Transverse colon (tissue), 4 donors: Measurements from ENCODE around the gene BRD3. TPM values are rescaled to one million over a fixed set of nuclear protein-coding genes. Genes with fewer than 3 reads are reported as not detected.
"Not testable (repeated sequence)": the region's sequence is repeated elsewhere in the genome, so short reads cannot be mapped to it uniquely, and the experiment has no call there.

Source experiments
- DNase-seq: peaks from one replicate; pipeline ENCODE4 v3.0.0-alpha.2; 2019
- H3K27ac ChIP-seq, 4 donors: fragments of 200-600 bp; sonication (generic); 2 replicates each; pipeline ENCODE4 v1.5.1; 2016 to 2018; ENCODE audit warnings: inconsistent platforms in 4 of 4
- H3K27me3 ChIP-seq: fragments of 200-600 bp; sonication (generic); 2 replicates; pipeline ENCODE4 v1.5.1; 2017; ENCODE audit warnings: inconsistent platforms
- H3K36me3 ChIP-seq, 4 donors: fragments of 200-600 bp; sonication (generic); 2 replicates each; pipeline ENCODE4 v1.5.1; 2017 to 2019; ENCODE audit warnings: inconsistent platforms in 4 of 4
- H3K4me1 ChIP-seq, 4 donors: fragments of 200-600 bp; sonication (generic); 2 replicates each; pipeline ENCODE4 v1.5.1; 2017 to 2020; ENCODE audit warnings: inconsistent platforms in 4 of 4
- H3K4me3 ChIP-seq, 4 donors: fragments of 200-600 bp; sonication (generic); 1 replicate in 1 of 4; 2 replicates in 3 of 4; pipeline versions ENCODE4 v1.5.1 to v1.6.1; 2017 to 2019; ENCODE audit warnings: inconsistent platforms in 4 of 4
- H3K9me3 ChIP-seq, 2 donors: fragments of 200-600 bp; sonication (generic); 2 replicates each; pipeline ENCODE4 v1.5.1; 2017 to 2019; ENCODE audit warnings: inconsistent platforms in 2 of 2
- CTCF ChIP-seq, 5 experiments: fragments of 200-600 bp in 3 of 5; fragments of 450-650 bp in 2 of 5; sonication (generic) in 3 of 5; IDR thresholded peaks; 1 replicate in 2 of 5; 2 replicates in 3 of 5; pipeline ENCODE4 v1.5.1; 2016 to 2017; ENCODE audit warnings: antibody characterized with exemption in 5 of 5, inconsistent platforms in 3 of 5, mild to moderate bottlenecking in 2 of 5, moderate library complexity in 1 of 5
- EP300 ChIP-seq: sonication (generic); formaldehyde crosslinking; IDR thresholded peaks from one replicate; pipeline ENCODE4 v1.6.1; 2017; ENCODE audit warnings: antibody characterized with exemption, low read depth
- POLR2A ChIP-seq: fragments of 450-650 bp; IDR thresholded peaks from one replicate; pipeline ENCODE4 v1.6.1; 2016; ENCODE audit warnings: antibody characterized with exemption, mild to moderate bottlenecking, moderate library complexity
- POLR2AphosphoS5 ChIP-seq, 3 donors: sonication (generic); formaldehyde crosslinking; IDR thresholded peaks; one replicate each; pipeline ENCODE4 v1.6.1; 2016; ENCODE audit warnings: antibody characterized with exemption in 3 of 3
- WGBS, 2 donors: methylation state at CpG; one replicate each; pipeline ENCODE4 v1.1.5; 2018; ENCODE audit warnings: low coverage in 1 of 2; 5-methylcytosine and 5-hydroxymethylcytosine counted together
- in situ Hi-C, 4 donors: fragments of 200-750 bp; cut with MboI; loops; one replicate each; pipeline versions ENCODE4 v1.15.0 to v1.15.1; 2017; ENCODE audit warnings: low sequenced_read_pairs in 3 of 4, low pct_ligation_motif_present in 1 of 4, low pct_unique_long_range_greater_than_20kb in 1 of 4
- intact Hi-C: fragments of 100-400 bp; cut with DNase I; formaldehyde crosslinking; loops from one replicate; pipeline ENCODE4 v1.15.1; 2023; ENCODE audit warnings: low total_unique reads
- total RNA-seq, 4 donors: library from RNA; depleted of rRNA; stranded (reverse); fragments of >200 nt; gene quantifications; one replicate each; pipeline ENCODE4 v1.1.0, GENCODE V29; 2016

Gene BRD3
- total RNA-seq, 4 donors from 2014 or later: 14.5 to 21.3 (median 17.2) TPM

- Histone ChIP-seq H3K4me3 (no peak overlapping the region), H3K36me3 (no peaks in the 10 kb centered on the region), H3K4me1 (no peaks in the 10 kb centered on the region), H3K27ac (no peak overlapping the region), H3K9me3 (peaks cover 4 to 5% of the 10 kb centered on the region in 2 donors), H3K27me3 (peaks cover 12% of the 10 kb centered on the region)
- TF ChIP-seq CTCF (IDR thresholded peaks at IDR 0.05) (no peak), POLR2AphosphoS5 (IDR thresholded peaks at IDR 0.05) (no peak), POLR2A (no peak), EP300 (no peak)
- in situ Hi-C loops: no loop called here
- 0 to 80% methylated on average over 1 of the region's 1 CpG for WGBS, 2 donors
- DNase-seq: no peak
- intact Hi-C loops: no loop called here
Observed at GRCh38 chr9:134076644-134077043, 8.8 kb upstream of the BRD3 start.

- H3K27ac ChIP-seq, DNase-seq, H3K9me3 ChIP-seq, intact Hi-C loops, in situ Hi-C loops, H3K36me3 ChIP-seq, H3K4me1 ChIP-seq, H3K4me3 ChIP-seq: not testable (repeated sequence)
- peaks cover 15% of the 10 kb centered on the region for H3K27me3 ChIP-seq
- WGBS, 2 donors: 76% methylated on average over 9 of the region's 31 CpGs; no CpG with 5 or more reads in 1 of the 2 donors
Observed at GRCh38 chr9:134075689-134076088, 7.9 kb upstream of the BRD3 start.

GRCh38 chr9:134073500-134073899, 5.7 kb upstream of the BRD3 start:
- intact Hi-C loops: no loop called here

GRCh38 chr9:134072683-134073082, 4.9 kb upstream of the BRD3 start:
- H3K4me1 ChIP-seq, in situ Hi-C loops, DNase-seq, H3K9me3 ChIP-seq, H3K27ac ChIP-seq, H3K36me3 ChIP-seq, H3K4me3 ChIP-seq, intact Hi-C loops: not testable (repeated sequence)
- WGBS, 2 donors: 80% methylated on average over 7 of the region's 7 CpGs; no CpG with 5 or more reads in 1 of the 2 donors
- H3K27me3 ChIP-seq: peaks cover 22% of the 10 kb centered on the region

More at GRCh38 chr9:134073500-134073899, 5.7 kb upstream of the BRD3 start:
- no peak for DNase-seq
- WGBS, 2 donors: 63 to 69% methylated on average over 6 of the region's 6 CpGs
- H3K27ac ChIP-seq: no peak overlapping the region
- TF ChIP-seq POLR2AphosphoS5 (IDR thresholded peaks at IDR 0.05) (no peak), EP300 (no peak), CTCF (IDR thresholded peaks at IDR 0.05) (no peak), POLR2A (no peak)
- peaks cover 4 to 5% of the 10 kb centered on the region in 2 donors for H3K9me3 ChIP-seq
- H3K36me3 ChIP-seq: no peaks in the 10 kb centered on the region
- H3K27me3 ChIP-seq: peaks cover 22% of the 10 kb centered on the region
- H3K4me1 ChIP-seq: peaks cover 0 to 5% (median 0%) of the 10 kb centered on the region in 4 donors
- in situ Hi-C loops: no loop called here
- no peak overlapping the region for H3K4me3 ChIP-seq

- Histone ChIP-seq H3K27ac (no peak overlapping the region), H3K4me1 (peaks cover 0 to 12% (median 7%) of the 10 kb centered on the region in 4 donors), H3K4me3 (no peak overlapping the region), H3K36me3 (no peaks in the 10 kb centered on the region), H3K9me3 (no peaks in the 10 kb centered on the region), H3K27me3 (peaks cover 22% of the 10 kb centered on the region)
- 90 to 100% methylated on average over 5 to 12 of the region's 12 CpGs for WGBS, 2 donors
- no peak for TF ChIP-seq POLR2A
- no peak for TF ChIP-seq POLR2AphosphoS5 (IDR thresholded peaks at IDR 0.05)
- TF ChIP-seq EP300: no peak
- TF ChIP-seq CTCF (IDR thresholded peaks at IDR 0.05): no peak
- in situ Hi-C loops (no loop called here), intact Hi-C loops (no loop called here)
- DNase-seq: no peak
Observed at GRCh38 chr9:134071149-134071548, 3.3 kb upstream of the BRD3 start.
